Stomach (tissue), 19 donors: ENCODE data around the gene MDM4. TPM values are rescaled to one million over a fixed set of nuclear protein-coding genes. Genes with fewer than 3 reads are reported as not detected.

Experiments
- DNase-seq, 2 donors: peaks; one replicate each; pipeline versions ENCODE4 v3.0.0 to v3.0.0-alpha.2; 2013 to 2019
- H3K27ac ChIP-seq, 5 donors: fragments of 200-600 bp in 4 of 5; sonication (generic) in 4 of 5; one replicate each; pipeline ENCODE4 v1.5.1; 2013 to 2019; ENCODE audit warnings: mild to moderate bottlenecking in 1 of 5, moderate library complexity in 1 of 5
- H3K27me3 ChIP-seq, 3 donors: fragments of 200-600 bp; sonication (generic); one replicate each; pipeline ENCODE4 v1.5.1; 2017 to 2019; ENCODE audit warnings: mixed run types in 1 of 3
- H3K36me3 ChIP-seq, 4 donors: fragments of 200-600 bp; sonication (generic); 1 replicate in 3 of 4; 2 replicates in 1 of 4; pipeline ENCODE4 v1.5.1; 2016 to 2019
- H3K4me1 ChIP-seq, 4 donors: fragments of 200-600 bp; sonication (generic); one replicate each; pipeline ENCODE4 v1.5.1; 2016 to 2019
- H3K4me3 ChIP-seq, 4 donors: fragments of 200-600 bp; sonication (generic) in 3 of 4; one replicate each; pipeline ENCODE4 v1.5.1; 2016 to 2019; ENCODE audit warnings: mild to moderate bottlenecking in 1 of 4
- H3K9me3 ChIP-seq, 4 donors: fragments of 200-600 bp; sonication (generic); one replicate each; pipeline ENCODE4 v1.5.1; 2016 to 2019
- CTCF ChIP-seq, 7 experiments: fragments of 450-650 bp in 4 of 7; fragments of 200-600 bp in 3 of 7; sonication (generic) in 3 of 7; IDR thresholded peaks; one replicate each; pipeline ENCODE4 v1.5.1; 2016 to 2019; ENCODE audit warnings: antibody characterized with exemption in 7 of 7, control low read depth in 2 of 7, mild to moderate bottlenecking in 1 of 7
- EP300 ChIP-seq: sonication (generic); formaldehyde crosslinking; IDR thresholded peaks from one replicate; pipeline ENCODE4 v1.6.1; 2017; ENCODE audit warnings: antibody characterized with exemption
- POLR2A ChIP-seq, 4 donors: fragments of 450-650 bp; IDR thresholded peaks; one replicate each; pipeline ENCODE4 v1.6.1; 2016; ENCODE audit warnings: antibody characterized with exemption in 4 of 4, control low read depth in 2 of 4, mild to moderate bottlenecking in 1 of 4, moderate library complexity in 1 of 4
- POLR2AphosphoS5 ChIP-seq, 3 donors: sonication (generic); formaldehyde crosslinking; IDR thresholded peaks; one replicate each; pipeline ENCODE4 v1.6.1; 2016; ENCODE audit warnings: antibody characterized with exemption in 3 of 3
- WGBS, 5 donors: extraction: QIAGEN DNeasy Blood & Tissue Kit in 3 of 5; methylation state at CpG; one replicate each; pipeline versions ENCODE4 v1.1.5 to v1.1.7; 2013 to 2018; 5-methylcytosine and 5-hydroxymethylcytosine counted together
- intact Hi-C: fragments of 100-400 bp; cut with DNase I; formaldehyde crosslinking; loops from one replicate; pipeline ENCODE4 v1.15.1; 2023; ENCODE audit warnings: low total_unique reads
- long read RNA-seq, 10 donors: transcript quantifications; one replicate each; lab custom pipeline, GENCODE V29; 2026
- polyA plus RNA-seq, 3 donors: library from polyadenylated mRNA; stranded (reverse); fragments of 200-250 nt; gene quantifications; one replicate each; pipeline ENCODE4 v1.2.3, GENCODE V29; 2013
- total RNA-seq, 5 donors: library from RNA; depleted of rRNA; stranded (reverse); fragments of >200 nt; gene quantifications; one replicate each; pipeline versions ENCODE4 v1.1.0 to v1.2.3, GENCODE V29; 2014 to 2016
- donor health status: healthy with polysubstance abuse.
- donor health status: Bipolar disorder and iron deficiency.
- donor health status: healthy.

Gene MDM4
- total RNA-seq (100 to 1,000 TPM in 3 of 5 donors, 10 to 100 TPM in 2; 25.8 to 265 (median 118) TPM), polyA plus RNA-seq (1 to 10 TPM; 2.3 to 7.7 (median 2.9) TPM)
- long read RNA-seq, donor 1 = 0 reads
- long read RNA-seq, donor 2, full-length matches to known transcripts = 2 of 2 reads
- long read RNA-seq, donor 2, partial matches to known transcripts = 0 of 2 reads
- long read RNA-seq, donor 2, other reads (novel, unspliced or antisense) = 0 of 2 reads
- long read RNA-seq, donor 3, full-length matches to known transcripts = 5 of 5 reads
- long read RNA-seq, donor 3, partial matches to known transcripts = 0 of 5 reads
- long read RNA-seq, donor 3, other reads (novel, unspliced or antisense) = 0 of 5 reads
- long read RNA-seq, donor 4, full-length matches to known transcripts = 1 of 1 reads
- long read RNA-seq, donor 4, partial matches to known transcripts = 0 of 1 reads
- long read RNA-seq, donor 4, other reads (novel, unspliced or antisense) = 0 of 1 reads
- long read RNA-seq, donor 5 = 0 reads
- long read RNA-seq, donor 6 = 0 reads
- long read RNA-seq, donor 7 = 0 reads
- long read RNA-seq, donor 8, full-length matches to known transcripts = 3 of 3 reads
- long read RNA-seq, donor 8, partial matches to known transcripts = 0 of 3 reads
- long read RNA-seq, donor 8, other reads (novel, unspliced or antisense) = 0 of 3 reads
- long read RNA-seq, donor 9 = 0 reads
- long read RNA-seq, donor 10, partial matches to known transcripts = 0 of 1 reads
- long read RNA-seq, donor 10, other reads (novel, unspliced or antisense) = 0 of 1 reads

GRCh38 chr1:204516180-204516879, at the start of gene MDM4:
TSS of gene MDM4 (plus strand) at chr1:204516406. CDS start at chr1:204525519, 9,113 bp downstream.
- WGBS, 5 donors = 0 to 1% (median 0%) methylated on average over 33 to 43 of the region's 43 CpGs
- Histone ChIP-seq H3K27me3 (no peaks in the 10 kb centered on the region), H3K27ac (peak within 1 kb of the TSS; percentile 93 to 96 (median 95)), H3K9me3 (no peaks in the 10 kb centered on the region), H3K36me3 (peaks cover 0 to 17% (median 8%) of the 10 kb centered on the region in 4 donors), H3K4me3 (peak within 1 kb of the TSS; percentile 62 to 87 (median 73)), H3K4me1 (peaks cover 29 to 56% (median 38%) of the 10 kb centered on the region in 4 donors)
- TF ChIP-seq POLR2AphosphoS5 (IDR thresholded peaks at IDR 0.05) = peak; percentile 78 to 97 (median 94)
- TF ChIP-seq CTCF (IDR thresholded peaks at IDR 0.05) = peak in 1 of 7 experiments; percentile 10
- no peak for TF ChIP-seq EP300
- peak in 1 of 4 donors; percentile 46 for TF ChIP-seq POLR2A (IDR thresholded peaks at IDR 0.05)
- intact Hi-C loops = no loop called here
- DNase-seq = peak; percentile 92 to 98

- no peak for DNase-seq
Measured at GRCh38 chr1:204466416-204467405, 49.5 kb upstream of the MDM4 start.

GRCh38 chr1:204468206-204468605, 48.0 kb upstream of the MDM4 start:
- no peak for TF ChIP-seq CTCF (IDR thresholded peaks at IDR 0.05)
- no peak for TF ChIP-seq POLR2AphosphoS5 (IDR thresholded peaks at IDR 0.05)
- no peak for TF ChIP-seq POLR2A (IDR thresholded peaks at IDR 0.05)
- no peak for TF ChIP-seq EP300
- H3K9me3 ChIP-seq = no peaks in the 10 kb centered on the region
- H3K27ac ChIP-seq = peak overlapping the region in 1 of 5 donors; percentile 25
- H3K27me3 ChIP-seq = no peaks in the 10 kb centered on the region
- intact Hi-C loops = no loop called here
- WGBS, 5 donors = 83 to 93% (median 87%) methylated on average over 8 to 10 of the region's 10 CpGs
- peaks cover 36 to 56% (median 43%) of the 10 kb centered on the region in 4 donors for H3K4me1 ChIP-seq
- no peak for DNase-seq
- H3K4me3 ChIP-seq = no peak overlapping the region
- H3K36me3 ChIP-seq = peaks cover 9 to 48% (median 37%) of the 10 kb centered on the region in 4 donors

More at GRCh38 chr1:204466416-204467405, 49.5 kb upstream of the MDM4 start:
- intact Hi-C loops = no loop called here
- Histone ChIP-seq H3K27me3 (no peaks in the 10 kb centered on the region), H3K4me1 (peaks cover 42 to 61% (median 50%) of the 10 kb centered on the region in 4 donors), H3K27ac (peak overlapping the region; percentile 51 to 80 (median 71)), H3K9me3 (no peaks in the 10 kb centered on the region), H3K4me3 (no peak overlapping the region), H3K36me3 (peaks cover 9 to 63% (median 50%) of the 10 kb centered on the region in 4 donors)
- 35 to 72% (median 40%) methylated on average over 17 of the region's 17 CpGs for WGBS, 5 donors
- TF ChIP-seq CTCF (IDR thresholded peaks at IDR 0.05) (no peak), POLR2AphosphoS5 (IDR thresholded peaks at IDR 0.05) (no peak), EP300 (no peak), POLR2A (IDR thresholded peaks at IDR 0.05) (no peak)
